Body of pancreas (tissue), 4 donors: ENCODE measurements around the gene SERPINB4. TPM values are rescaled to one million over a fixed set of nuclear protein-coding genes. Genes with fewer than 3 reads are reported as not detected.

Source experiments
- ATAC-seq: fragments of 150-250 bp; one replicate; pipeline ENCODE4 v1.9.1; 2016
- DNase-seq, 4 donors: peaks; one replicate each; pipeline ENCODE4 v3.0.0-alpha.2; 2019
- H3K27ac ChIP-seq, 4 donors: fragments of 200-600 bp; sonication (generic); 1 replicate in 3 of 4; 2 replicates in 1 of 4; pipeline versions ENCODE4 v1.5.1 to v1.6.1; 2016 to 2019; ENCODE audit warnings: mild to moderate bottlenecking in 1 of 4, mixed read lengths in 1 of 4, moderate library complexity in 1 of 4
- H3K27me3 ChIP-seq, 2 donors: fragments of 200-600 bp; sonication (generic); one replicate each; pipeline ENCODE4 v1.6.0; 2016; ENCODE audit warnings: mild to moderate bottlenecking in 1 of 2
- H3K36me3 ChIP-seq, 2 donors: fragments of 200-600 bp; sonication (generic); replicated peaks in 1 of 2; 2 replicates each; pipeline ENCODE4 v1.5.1; 2016; ENCODE audit warnings: low read depth in 2 of 2; ENCODE audit not compliant: insufficient read depth in 1 of 2
- H3K4me1 ChIP-seq: fragments of 200-600 bp; sonication (generic); one replicate; pipeline ENCODE4 v1.6.0; 2016
- H3K4me3 ChIP-seq, 2 donors: fragments of 200-600 bp; sonication (generic); 1 replicate in 1 of 2; 2 replicates in 1 of 2; pipeline ENCODE4 v1.5.1; 2016 to 2019
- H3K9me3 ChIP-seq, 3 donors: fragments of 200-600 bp; sonication (generic); 1 replicate in 2 of 3; 2 replicates in 1 of 3; pipeline ENCODE4 v1.5.1; 2016
- CTCF ChIP-seq, 7 experiments: fragments of 450-650 bp in 4 of 7; fragments of 200-600 bp in 3 of 7; sonication (generic) in 3 of 7; IDR thresholded peaks; one replicate each; pipeline ENCODE4 v1.5.1; 2016 to 2019; ENCODE audit warnings: antibody characterized with exemption in 7 of 7
- POLR2A ChIP-seq, 3 donors: fragments of 450-650 bp; IDR thresholded peaks; one replicate each; pipeline ENCODE4 v1.6.1; 2016; ENCODE audit warnings: antibody characterized with exemption in 3 of 3, mild to moderate bottlenecking in 2 of 3
- WGBS, 2 donors: methylation state at CpG; one replicate each; pipeline ENCODE4 v1.1.5; 2017; 5-methylcytosine and 5-hydroxymethylcytosine counted together
- intact Hi-C: fragments of 100-400 bp; cut with DNase I; formaldehyde crosslinking; loops from one replicate; pipeline ENCODE4 v1.15.1; 2023
- total RNA-seq, 2 donors: library from RNA; depleted of rRNA; stranded (reverse); fragments of >200 nt; gene quantifications; one replicate each; pipeline ENCODE4 v1.1.0, GENCODE V29; 2016

The SERPINB4 gene
- total RNA-seq, 2 donors from 2014 or later: not detected

- Histone ChIP-seq H3K4me1 (peaks cover 19% of the 10 kb centered on the region), H3K36me3 (no peaks in the 10 kb centered on the region), H3K9me3 (no peaks in the 10 kb centered on the region), H3K4me3 (no peak overlapping the region), H3K27ac (no peak overlapping the region), H3K27me3 (no peaks in the 10 kb centered on the region)
- TF ChIP-seq POLR2A (IDR thresholded peaks at IDR 0.05) (no peak), CTCF (IDR thresholded peaks at IDR 0.05) (no peak)
- no peak for DNase-seq
- WGBS, 2 donors: 30 to 45% methylated on average over 2 of the region's 2 CpGs
- intact Hi-C loops: no loop called here
- ATAC-seq: no peak
These were observed 39.1 kb upstream of the SERPINB4 start for GRCh38 chr18:63683152-63683551.

- H3K27ac ChIP-seq: no peak overlapping the region
- peak; percentile 42 for ATAC-seq
- intact Hi-C loops: no loop called here
These were observed 37.6 kb upstream of the SERPINB4 start for GRCh38 chr18:63681449-63682340.

GRCh38 chr18:63679820-63680606, 36.0 kb upstream of the SERPINB4 start:
- Histone ChIP-seq H3K27me3 (no peaks in the 10 kb centered on the region), H3K4me3 (no peak overlapping the region), H3K4me1 (peaks cover 19% of the 10 kb centered on the region), H3K27ac (no peak overlapping the region), H3K9me3 (no peaks in the 10 kb centered on the region), H3K36me3 (no peaks in the 10 kb centered on the region)
- no peak for TF ChIP-seq POLR2A (IDR thresholded peaks at IDR 0.05)
- no peak for TF ChIP-seq CTCF (IDR thresholded peaks at IDR 0.05)
- ATAC-seq (no peak), DNase-seq (no peak)
- intact Hi-C loops: no loop called here
- 61 to 67% methylated on average over 5 of the region's 5 CpGs for WGBS, 2 donors

More at GRCh38 chr18:63681449-63682340, 37.6 kb upstream of the SERPINB4 start:
- DNase-seq: no peak
- Histone ChIP-seq H3K4me1 (peaks cover 19% of the 10 kb centered on the region), H3K27me3 (no peaks in the 10 kb centered on the region), H3K4me3 (no peak overlapping the region), H3K9me3 (no peaks in the 10 kb centered on the region), H3K36me3 (no peaks in the 10 kb centered on the region)
- 27 to 32% methylated on average over 2 of the region's 2 CpGs for WGBS, 2 donors
- no peak for TF ChIP-seq POLR2A (IDR thresholded peaks at IDR 0.05)
- no peak for TF ChIP-seq CTCF (IDR thresholded peaks at IDR 0.05)

GRCh38 chr18:63677500-63678225, 33.6 kb upstream of the SERPINB4 start:
- H3K4me1 ChIP-seq: peaks cover 12% of the 10 kb centered on the region
- H3K4me3 ChIP-seq: no peak overlapping the region
- H3K27ac ChIP-seq: no peak overlapping the region
- no peaks in the 10 kb centered on the region for H3K27me3 ChIP-seq
- DNase-seq (no peak), ATAC-seq (no peak)
- H3K36me3 ChIP-seq: no peaks in the 10 kb centered on the region
- no peaks in the 10 kb centered on the region for H3K9me3 ChIP-seq
- TF ChIP-seq POLR2A (IDR thresholded peaks at IDR 0.05) (no peak), CTCF (IDR thresholded peaks at IDR 0.05) (no peak)
- 60% methylated on average over 5 of the region's 5 CpGs for WGBS, 2 donors
- intact Hi-C loops: no loop called here
